A673 (cell line): Measurements from ENCODE around the gene UNC79.

Experiments
- EZH2 ChIP-seq: fragments of 200-600 bp; sonication (generic); IDR thresholded peaks from 2 replicates; pipeline ENCODE4 v1.6.1; 2017; ENCODE audit warnings: borderline replicate concordance, low read depth, mild to moderate bottlenecking, mixed read lengths, antibody characterized with exemption, low read length; ENCODE audit not compliant: poor library complexity, severe bottlenecking
- TF ChIP-seq, protein P1 (sequence below): fragments of 300-800, 200-600 bp; sonication (generic); conservative IDR thresholded peaks from 2 replicates; pipeline ENCODE4 v1.5.1; 2017; ENCODE audit warnings: low read depth, mild to moderate bottlenecking, antibody characterized with exemption, low read length, moderate library complexity, mixed read lengths

DNA sequence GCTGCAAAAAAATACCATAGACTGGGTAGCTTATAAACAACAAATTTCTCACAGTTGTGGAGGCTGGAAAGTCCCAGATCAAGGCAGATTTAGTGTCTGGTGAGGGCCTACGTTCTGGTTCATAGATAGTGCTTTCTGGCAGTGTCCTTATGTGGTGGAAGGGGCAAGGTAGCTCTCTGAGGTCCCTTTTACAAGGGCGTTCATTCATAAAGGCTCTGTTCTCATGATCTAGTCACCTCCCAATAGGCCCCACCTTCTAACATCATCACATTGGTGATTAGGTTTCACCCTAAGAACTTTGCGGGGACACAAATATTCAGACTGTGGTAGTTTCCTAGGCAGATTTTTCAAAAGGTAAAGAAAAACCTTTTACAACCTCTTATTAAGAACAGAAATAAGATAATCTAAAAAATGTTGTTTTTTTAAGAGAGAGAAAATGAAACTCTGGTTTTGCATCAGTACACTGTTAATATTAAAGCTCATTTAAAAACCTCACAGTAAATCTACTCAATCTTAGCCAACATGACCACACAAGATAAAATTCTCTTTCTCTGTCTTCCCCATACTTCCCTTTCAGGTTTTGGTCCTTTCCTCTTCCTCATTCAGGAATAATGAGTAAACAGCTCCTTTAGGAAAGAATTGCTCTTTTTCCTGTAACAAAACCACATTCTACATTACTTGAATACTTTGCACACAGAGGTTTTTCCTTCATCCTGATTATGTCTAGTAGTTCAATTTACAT is 117.5 kb downstream of the UNC79 start:
- TF ChIP-seq, protein P1, sequence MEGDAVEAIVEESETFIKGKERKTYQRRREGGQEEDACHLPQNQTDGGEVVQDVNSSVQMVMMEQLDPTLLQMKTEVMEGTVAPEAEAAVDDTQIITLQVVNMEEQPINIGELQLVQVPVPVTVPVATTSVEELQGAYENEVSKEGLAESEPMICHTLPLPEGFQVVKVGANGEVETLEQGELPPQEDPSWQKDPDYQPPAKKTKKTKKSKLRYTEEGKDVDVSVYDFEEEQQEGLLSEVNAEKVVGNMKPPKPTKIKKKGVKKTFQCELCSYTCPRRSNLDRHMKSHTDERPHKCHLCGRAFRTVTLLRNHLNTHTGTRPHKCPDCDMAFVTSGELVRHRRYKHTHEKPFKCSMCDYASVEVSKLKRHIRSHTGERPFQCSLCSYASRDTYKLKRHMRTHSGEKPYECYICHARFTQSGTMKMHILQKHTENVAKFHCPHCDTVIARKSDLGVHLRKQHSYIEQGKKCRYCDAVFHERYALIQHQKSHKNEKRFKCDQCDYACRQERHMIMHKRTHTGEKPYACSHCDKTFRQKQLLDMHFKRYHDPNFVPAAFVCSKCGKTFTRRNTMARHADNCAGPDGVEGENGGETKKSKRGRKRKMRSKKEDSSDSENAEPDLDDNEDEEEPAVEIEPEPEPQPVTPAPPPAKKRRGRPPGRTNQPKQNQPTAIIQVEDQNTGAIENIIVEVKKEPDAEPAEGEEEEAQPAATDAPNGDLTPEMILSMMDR, result no peak
- no peak for TF ChIP-seq EZH2
